Caco-2 (cell line): Measurements from ENCODE around the gene KRTCAP2. TPM values are rescaled to one million over a fixed set of nuclear protein-coding genes. Genes with fewer than 3 reads are reported as not detected.
A peak's percentile ranks its signal among the peaks of the same experiment; 100 is the strongest.

Experiments used
- BruUV-seq: library from RNA; stranded (reverse); fragments of 400-500 nt; replicated peaks from 2 replicates; lab custom pipeline; 2021; lab: Mats Ljungman, UMichigan
- CTCF ChIA-PET: fragments of 300-600 bp; sonication (Branson Sonifier 250); formaldehyde crosslinking; loops from one replicate; lab custom pipeline; 2022; ENCODE audit warnings: antibody characterized with exemption; lab: Charles Lee
- POLR2A ChIA-PET: fragments of 300-600 bp; sonication (Branson Sonifier 250); formaldehyde crosslinking; loops from one replicate; lab custom pipeline; 2022; ENCODE audit warnings: antibody characterized with exemption; lab: Charles Lee
- DNase-seq, 2 experiments: peaks; one replicate each; pipeline versions ENCODE4 v3.0.0 to v3.0.0-alpha.2; 2020 to 2022
- H3K27me3 ChIP-seq: replicated peaks from 2 replicates; pipeline ENCODE4 v1.6.0; 2011; ENCODE audit warnings: low read length; ENCODE audit not compliant: control insufficient read depth, insufficient read depth
- H3K36me3 ChIP-seq: 2 replicates; pipeline ENCODE4 v1.5.1; 2011; ENCODE audit warnings: low read length; ENCODE audit not compliant: control insufficient read depth, insufficient read depth
- H3K4me1 ChIP-seq: fragments of 250-450 bp; sonication (Bioruptor Pico); 2 replicates; pipeline ENCODE4 v1.5.1; 2020; ENCODE audit warnings: mild to moderate bottlenecking
- H3K4me3 ChIP-seq: 2 replicates; pipeline ENCODE4 v1.5.1; 2011; ENCODE audit warnings: low read depth, mild to moderate bottlenecking, control low read depth, low read length
- H3K9me3 ChIP-seq: fragments of 250-450 bp; sonication (Bioruptor Pico); 2 replicates; pipeline ENCODE4 v1.5.1; 2020; ENCODE audit warnings: mild to moderate bottlenecking, moderate library complexity
- H3K27ac Mint-ChIP-seq: one replicate; pipeline ENCODE4 v1.8.0; 2022; ENCODE audit warnings: mixed read lengths; ENCODE audit not compliant: unreplicated experiment
- H3K27me3 Mint-ChIP-seq: one replicate; pipeline ENCODE4 v1.8.0; 2022; ENCODE audit warnings: mixed read lengths; ENCODE audit not compliant: insufficient read depth, unreplicated experiment
- H3K36me3 Mint-ChIP-seq: one replicate; pipeline ENCODE4 v1.8.0; 2022; ENCODE audit warnings: mild to moderate bottlenecking, mixed read lengths; ENCODE audit not compliant: insufficient read depth, unreplicated experiment
- H3K4me1 Mint-ChIP-seq: one replicate; pipeline ENCODE4 v1.8.0; 2022; ENCODE audit warnings: low read depth, mixed read lengths; ENCODE audit not compliant: unreplicated experiment
- H3K4me3 Mint-ChIP-seq: one replicate; pipeline ENCODE4 v1.8.0; 2022; ENCODE audit warnings: mild to moderate bottlenecking, moderate library complexity, mixed read lengths; ENCODE audit not compliant: unreplicated experiment
- H3K9me3 Mint-ChIP-seq: one replicate; pipeline ENCODE4 v1.8.0; 2022; ENCODE audit warnings: mixed read lengths; ENCODE audit not compliant: unreplicated experiment
- intact Hi-C: fragments of 100-400 bp; cut with micrococcal nuclease; formaldehyde crosslinking; loops from one replicate; pipeline ENCODE4 v1.10.0; 2022; ENCODE audit not compliant: unreplicated experiment
- total RNA-seq: library from RNA; stranded (reverse); gene quantifications from 2 replicates; pipeline ENCODE4 v1.2.3, GENCODE V29; 2022
- TF ChIP-seq, protein P1 (sequence below), 2 experiments: fragments of 200-600 bp in 1 of 2; IDR thresholded peaks; 1 replicate in 1 of 2; 2 replicates in 1 of 2; pipeline versions ENCODE4 v1.5.1 to v1.8.0; 2011 to 2022; ENCODE audit warnings: antibody characterized with exemption in 1 of 2, control low read depth in 1 of 2, inconsistent platforms in 1 of 2, low read depth in 1 of 2, low read length in 1 of 2, mild to moderate bottlenecking in 1 of 2, moderate library complexity in 1 of 2; ENCODE audit not compliant: insufficient read depth in 1 of 2, severe bottlenecking in 1 of 2, unreplicated experiment in 1 of 2

Gene KRTCAP2
- total RNA-seq, 1 experiment from 2014 or later = 215 TPM

GRCh38 chr1:155127105-155127966 lies 45.8 kb downstream of the KRTCAP2 start, which contains the start of gene EFNA1:
Gene EFNA1 (plus strand): TSS chr1:155127876. CDS start chr1:155127978, 102 bp downstream.
- DNase-seq = peak; percentile 82
- ChIA-PET POLR2A (interaction anchor here (0.5 to 1.7 kb wide), 4 partner anchors 8 to 1126 kb away, joined by 3 to 7 read pairs (median 4); partner anchors contain the start of gene SLC50A1), CTCF (interaction anchor here (0.7 to 3.7 kb wide), 7 partner anchors 8 to 45 kb away, joined by 3 to 16 read pairs (median 10); partner anchors contain the start of genes KRTCAP2 and SLC50A1)
- intact Hi-C loops = loop anchor here (5.0 kb wide), 1 partner anchor 125 kb away; the partner anchor contains the start of gene ZBTB7B
- Histone ChIP-seq H3K4me3 (peak within 1 kb of the TSS; percentile 68), H3K4me1 (peaks cover 53% of the 10 kb centered on the region), H3K36me3 (peaks cover 5% of the 10 kb centered on the region), H3K27me3 (no peaks in the 10 kb centered on the region), H3K9me3 (no peaks in the 10 kb centered on the region)
- Mint-ChIP-seq H3K9me3 (no peaks in the 10 kb centered on the region), H3K4me1 (peaks cover 42% of the 10 kb centered on the region), H3K27me3 (no peaks in the 10 kb centered on the region), H3K36me3 (peaks cover 46% of the 10 kb centered on the region), H3K4me3 (peak within 1 kb of the TSS; percentile 89), H3K27ac (peak within 1 kb of the TSS; percentile 80)
- TF ChIP-seq, protein P1, sequence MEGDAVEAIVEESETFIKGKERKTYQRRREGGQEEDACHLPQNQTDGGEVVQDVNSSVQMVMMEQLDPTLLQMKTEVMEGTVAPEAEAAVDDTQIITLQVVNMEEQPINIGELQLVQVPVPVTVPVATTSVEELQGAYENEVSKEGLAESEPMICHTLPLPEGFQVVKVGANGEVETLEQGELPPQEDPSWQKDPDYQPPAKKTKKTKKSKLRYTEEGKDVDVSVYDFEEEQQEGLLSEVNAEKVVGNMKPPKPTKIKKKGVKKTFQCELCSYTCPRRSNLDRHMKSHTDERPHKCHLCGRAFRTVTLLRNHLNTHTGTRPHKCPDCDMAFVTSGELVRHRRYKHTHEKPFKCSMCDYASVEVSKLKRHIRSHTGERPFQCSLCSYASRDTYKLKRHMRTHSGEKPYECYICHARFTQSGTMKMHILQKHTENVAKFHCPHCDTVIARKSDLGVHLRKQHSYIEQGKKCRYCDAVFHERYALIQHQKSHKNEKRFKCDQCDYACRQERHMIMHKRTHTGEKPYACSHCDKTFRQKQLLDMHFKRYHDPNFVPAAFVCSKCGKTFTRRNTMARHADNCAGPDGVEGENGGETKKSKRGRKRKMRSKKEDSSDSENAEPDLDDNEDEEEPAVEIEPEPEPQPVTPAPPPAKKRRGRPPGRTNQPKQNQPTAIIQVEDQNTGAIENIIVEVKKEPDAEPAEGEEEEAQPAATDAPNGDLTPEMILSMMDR (IDR thresholded peaks at IDR 0.05; ENCODE audit: insufficient read depth in 1 of 2, low read depth in 1 of 2, low read length in 1 of 2, severe bottlenecking in 1 of 2, unreplicated experiment in 1 of 2) = no peak
- no TSS peak for BruUV-seq

- intact Hi-C loops = loop anchor here (1.0 to 5.0 kb wide), 5 partner anchors 9 to 124 kb away; partner anchors contain the start of genes SLC50A1 and ZBTB7B
- Histone ChIP-seq H3K36me3 (peaks cover 3% of the 10 kb centered on the region), H3K27me3 (no peaks in the 10 kb centered on the region), H3K4me1 (peaks cover 54% of the 10 kb centered on the region), H3K4me3 (peak overlapping the region; percentile 68), H3K9me3 (no peaks in the 10 kb centered on the region)
- TF ChIP-seq, protein P1 (IDR thresholded peaks at IDR 0.05; ENCODE audit: insufficient read depth in 1 of 2, low read depth in 1 of 2, low read length in 1 of 2, severe bottlenecking in 1 of 2, unreplicated experiment in 1 of 2) = no peak
- Mint-ChIP-seq H3K9me3 (no peaks in the 10 kb centered on the region), H3K27ac (peak overlapping the region; percentile 80), H3K36me3 (peaks cover 40% of the 10 kb centered on the region), H3K4me3 (peak overlapping the region; percentile 89), H3K4me1 (peaks cover 38% of the 10 kb centered on the region), H3K27me3 (no peaks in the 10 kb centered on the region)
- peak; percentile 86 to 90 for DNase-seq
- TSS peak; percentile 20 for BruUV-seq
- ChIA-PET POLR2A (interaction anchor here (0.5 to 1.7 kb wide), 4 partner anchors 9 to 1125 kb away, joined by 3 to 7 read pairs (median 4); partner anchors contain the start of gene SLC50A1), CTCF (interaction anchor here (1.0 to 2.9 kb wide), 6 partner anchors 8 to 46 kb away, joined by 4 to 16 read pairs (median 8); partner anchors contain the start of genes KRTCAP2 and SLC50A1)
These were observed 46.5 kb downstream of the KRTCAP2 start for GRCh38 chr1:155126556-155127104.
